Panc1 (cell line): ENCODE measurements around the gene ERGIC2. TPM values are rescaled to one million over a fixed set of nuclear protein-coding genes. Genes with fewer than 3 reads are reported as not detected.

Source experiments
- ATAC-seq: fragments of 200-7000 bp; cut with Tn5 transposase; 2 replicates; pipeline ENCODE4 v1.9.1; 2020; ENCODE audit warnings: mild to moderate bottlenecking, moderate library complexity
- BruUV-seq: library from RNA; stranded (reverse); fragments of 400-500 nt; replicated peaks from 2 replicates; lab custom pipeline; 2021; lab: Mats Ljungman, UMichigan
- CTCF ChIA-PET: fragments of 300-600 bp; sonication (Branson Sonifier 250); formaldehyde crosslinking; loops from one replicate; lab custom pipeline; 2022; ENCODE audit warnings: antibody characterized with exemption; lab: Charles Lee
- POLR2A ChIA-PET: fragments of 300-600 bp; sonication (Branson Sonifier 250); formaldehyde crosslinking; loops from one replicate; lab custom pipeline; 2022; ENCODE audit warnings: antibody characterized with exemption; lab: Charles Lee
- DNase-seq: peaks from one replicate; pipeline ENCODE4 v3.0.0-alpha.2; 2010; ENCODE audit warnings: low read depth, low spot score
- H3K27ac ChIP-seq: 2 replicates; pipeline ENCODE4 v1.5.1; 2011; ENCODE audit warnings: mild to moderate bottlenecking, low read length, inconsistent platforms
- H3K27me3 ChIP-seq: fragments of 200-500 bp; sonication (Bioruptor generic); 2 replicates; pipeline ENCODE4 v1.6.0; 2014; ENCODE audit warnings: low read length, inconsistent platforms; ENCODE audit not compliant: control insufficient read depth, insufficient read depth
- H3K36me3 ChIP-seq: fragments of 200-500 bp; sonication (Bioruptor generic); 2 replicates; pipeline ENCODE4 v1.5.1; 2014; ENCODE audit warnings: inconsistent platforms, mild to moderate bottlenecking, low read length, moderate library complexity; ENCODE audit not compliant: control insufficient read depth, insufficient read depth
- H3K4me1 ChIP-seq: 2 replicates; pipeline ENCODE4 v1.5.1; 2011; ENCODE audit warnings: inconsistent platforms, mild to moderate bottlenecking, low read length, moderate library complexity; ENCODE audit not compliant: control insufficient read depth, insufficient read depth
- H3K4me3 ChIP-seq, 2 experiments: 2 replicates each; pipeline ENCODE4 v1.5.1; 2011 to 2012; ENCODE audit warnings: low read depth in 2 of 2, low read length in 2 of 2, mild to moderate bottlenecking in 2 of 2, inconsistent platforms in 1 of 2, moderate library complexity in 1 of 2
- H3K9me3 ChIP-seq: fragments of 200-500 bp; sonication (Bioruptor generic); 2 replicates; pipeline ENCODE4 v1.5.1; 2014; ENCODE audit warnings: low read depth, mild to moderate bottlenecking, inconsistent platforms, low read length, moderate library complexity; ENCODE audit not compliant: control insufficient read depth, insufficient read depth
- POLR2AphosphoS5 ChIP-seq: IDR thresholded peaks from 2 replicates; pipeline ENCODE4 v1.6.1; 2012; ENCODE audit warnings: mild to moderate bottlenecking, low read depth, low read length, moderate library complexity
- SIN3A ChIP-seq: IDR thresholded peaks from 2 replicates; pipeline ENCODE4 v1.6.1; 2012; ENCODE audit warnings: low read depth, mild to moderate bottlenecking, low read length, moderate library complexity, borderline replicate concordance; ENCODE audit not compliant: insufficient read depth
- TCF7L2 ChIP-seq: IDR thresholded peaks from 2 replicates; pipeline ENCODE4 v1.6.1; 2011; ENCODE audit warnings: mild to moderate bottlenecking, low read depth, low read length, inconsistent platforms
- in situ Hi-C: cut with HindIII; loops from 2 replicates; pipeline ENCODE4 v1.10.0; 2016; ENCODE audit warnings: low sequenced_read_pairs, low pct_unique_long_range_greater_than_20kb
- intact Hi-C: fragments of 100-400 bp; cut with micrococcal nuclease; formaldehyde crosslinking; loops from one replicate; pipeline ENCODE4 v1.10.0; 2022; ENCODE audit not compliant: unreplicated experiment
- total RNA-seq: library from RNA; stranded (reverse); gene quantifications from one replicate; pipeline ENCODE4 v1.2.1, GENCODE V29; 2021; ENCODE audit not compliant: unreplicated experiment
- TF ChIP-seq, protein P1 (sequence below), 2 experiments: IDR thresholded peaks; 2 replicates each; pipeline ENCODE4 v1.6.1; 2011 to 2012; ENCODE audit warnings: low read depth in 2 of 2, control low read depth in 1 of 2, low read length in 1 of 2, mild to moderate bottlenecking in 1 of 2, moderate library complexity in 1 of 2; ENCODE audit not compliant: insufficient read depth in 1 of 2
- TF ChIP-seq, protein P2 (sequence below): fragments of 450-650 bp; IDR thresholded peaks from 2 replicates; pipeline ENCODE4 v1.5.1; 2017; ENCODE audit warnings: mild to moderate bottlenecking

ERGIC2 gene
- total RNA-seq, 1 experiment from 2014 or later: 90.2 TPM

- Histone ChIP-seq H3K27ac (no peak overlapping the region), H3K36me3 (no peaks in the 10 kb centered on the region), H3K27me3 (no peaks in the 10 kb centered on the region), H3K4me1 (no peaks in the 10 kb centered on the region), H3K4me3 (no peak overlapping the region), H3K9me3 (no peaks in the 10 kb centered on the region)
- TF ChIP-seq TCF7L2 (no peak), SIN3A (no peak), POLR2AphosphoS5 (no peak)
- TF ChIP-seq, protein P1, sequence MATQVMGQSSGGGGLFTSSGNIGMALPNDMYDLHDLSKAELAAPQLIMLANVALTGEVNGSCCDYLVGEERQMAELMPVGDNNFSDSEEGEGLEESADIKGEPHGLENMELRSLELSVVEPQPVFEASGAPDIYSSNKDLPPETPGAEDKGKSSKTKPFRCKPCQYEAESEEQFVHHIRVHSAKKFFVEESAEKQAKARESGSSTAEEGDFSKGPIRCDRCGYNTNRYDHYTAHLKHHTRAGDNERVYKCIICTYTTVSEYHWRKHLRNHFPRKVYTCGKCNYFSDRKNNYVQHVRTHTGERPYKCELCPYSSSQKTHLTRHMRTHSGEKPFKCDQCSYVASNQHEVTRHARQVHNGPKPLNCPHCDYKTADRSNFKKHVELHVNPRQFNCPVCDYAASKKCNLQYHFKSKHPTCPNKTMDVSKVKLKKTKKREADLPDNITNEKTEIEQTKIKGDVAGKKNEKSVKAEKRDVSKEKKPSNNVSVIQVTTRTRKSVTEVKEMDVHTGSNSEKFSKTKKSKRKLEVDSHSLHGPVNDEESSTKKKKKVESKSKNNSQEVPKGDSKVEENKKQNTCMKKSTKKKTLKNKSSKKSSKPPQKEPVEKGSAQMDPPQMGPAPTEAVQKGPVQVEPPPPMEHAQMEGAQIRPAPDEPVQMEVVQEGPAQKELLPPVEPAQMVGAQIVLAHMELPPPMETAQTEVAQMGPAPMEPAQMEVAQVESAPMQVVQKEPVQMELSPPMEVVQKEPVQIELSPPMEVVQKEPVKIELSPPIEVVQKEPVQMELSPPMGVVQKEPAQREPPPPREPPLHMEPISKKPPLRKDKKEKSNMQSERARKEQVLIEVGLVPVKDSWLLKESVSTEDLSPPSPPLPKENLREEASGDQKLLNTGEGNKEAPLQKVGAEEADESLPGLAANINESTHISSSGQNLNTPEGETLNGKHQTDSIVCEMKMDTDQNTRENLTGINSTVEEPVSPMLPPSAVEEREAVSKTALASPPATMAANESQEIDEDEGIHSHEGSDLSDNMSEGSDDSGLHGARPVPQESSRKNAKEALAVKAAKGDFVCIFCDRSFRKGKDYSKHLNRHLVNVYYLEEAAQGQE (IDR thresholded peaks at IDR 0.05; ENCODE audit: insufficient read depth in 1 of 2, low read depth in 2 of 2, low read length in 1 of 2): no peak
- TF ChIP-seq, protein P2, sequence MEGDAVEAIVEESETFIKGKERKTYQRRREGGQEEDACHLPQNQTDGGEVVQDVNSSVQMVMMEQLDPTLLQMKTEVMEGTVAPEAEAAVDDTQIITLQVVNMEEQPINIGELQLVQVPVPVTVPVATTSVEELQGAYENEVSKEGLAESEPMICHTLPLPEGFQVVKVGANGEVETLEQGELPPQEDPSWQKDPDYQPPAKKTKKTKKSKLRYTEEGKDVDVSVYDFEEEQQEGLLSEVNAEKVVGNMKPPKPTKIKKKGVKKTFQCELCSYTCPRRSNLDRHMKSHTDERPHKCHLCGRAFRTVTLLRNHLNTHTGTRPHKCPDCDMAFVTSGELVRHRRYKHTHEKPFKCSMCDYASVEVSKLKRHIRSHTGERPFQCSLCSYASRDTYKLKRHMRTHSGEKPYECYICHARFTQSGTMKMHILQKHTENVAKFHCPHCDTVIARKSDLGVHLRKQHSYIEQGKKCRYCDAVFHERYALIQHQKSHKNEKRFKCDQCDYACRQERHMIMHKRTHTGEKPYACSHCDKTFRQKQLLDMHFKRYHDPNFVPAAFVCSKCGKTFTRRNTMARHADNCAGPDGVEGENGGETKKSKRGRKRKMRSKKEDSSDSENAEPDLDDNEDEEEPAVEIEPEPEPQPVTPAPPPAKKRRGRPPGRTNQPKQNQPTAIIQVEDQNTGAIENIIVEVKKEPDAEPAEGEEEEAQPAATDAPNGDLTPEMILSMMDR: no peak
- ChIA-PET POLR2A (no interaction called here), CTCF (no interaction called here)
- intact Hi-C loops (no loop called here), in situ Hi-C loops (no loop called here)
- BruUV-seq: no TSS peak
- DNase-seq: no peak
- ATAC-seq: no peak
Observed at GRCh38 chr12:29414368-29414767, 33.4 kb upstream of the ERGIC2 start.

DNA sequence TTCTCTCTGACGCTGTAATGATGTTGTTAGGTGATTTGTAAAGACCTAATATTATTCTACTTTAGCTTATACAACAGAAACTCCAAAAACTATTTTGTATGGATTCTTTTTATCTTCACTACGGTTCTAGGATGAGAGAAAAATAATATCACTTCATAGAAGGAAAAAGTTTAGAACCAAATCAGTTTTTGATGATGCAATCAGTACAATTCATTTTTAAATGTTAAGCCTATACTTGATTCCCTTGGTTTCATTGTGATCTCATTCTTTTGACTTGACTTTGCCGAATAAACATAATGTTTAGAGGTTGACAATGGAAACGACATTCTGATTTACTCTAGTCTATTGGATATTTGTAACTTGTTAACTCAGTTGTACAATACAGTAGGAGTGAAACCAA lies 24.6 kb upstream of the ERGIC2 start:
- no peak for DNase-seq
- Histone ChIP-seq H3K27ac (no peak overlapping the region), H3K4me3 (no peak overlapping the region), H3K9me3 (no peaks in the 10 kb centered on the region), H3K36me3 (no peaks in the 10 kb centered on the region), H3K27me3 (peaks cover 11% of the 10 kb centered on the region), H3K4me1 (no peaks in the 10 kb centered on the region)
- BruUV-seq: no TSS peak
- in situ Hi-C loops: no loop called here
- CTCF ChIA-PET: no interaction called here
- no peak for ATAC-seq
- intact Hi-C loops: no loop called here
- no peak for TF ChIP-seq POLR2AphosphoS5
- TF ChIP-seq, protein P2: no peak
- POLR2A ChIA-PET: no interaction called here
